ENCODE measurements around the gene ZDHHC14. TPM values are rescaled to one million over a fixed set of nuclear protein-coding genes. Genes with fewer than 3 reads are reported as not detected.
A peak's percentile ranks its signal among the peaks of the same experiment; 100 is the strongest.
"Not testable (repeated sequence)": the region's sequence is repeated elsewhere in the genome, so short reads cannot be mapped to it uniquely, and the experiment has no call there.

Gene ZDHHC14
- total RNA-seq, 2 experiments from 2014 or later, result 5.2 TPM

GRCh38 chr6:157585274-157586087, 204.5 kb downstream of the ZDHHC14 start:
- peaks cover 30% of the 10 kb centered on the region for H3K36me3 Mint-ChIP-seq
- H3K9me3 Mint-ChIP-seq, result peaks cover 21% of the 10 kb centered on the region
- ATAC-seq (ENCODE audit: low read depth) (peak; percentile 93), DNase-seq (no peak)
- peaks cover 9% of the 10 kb centered on the region for H3K4me1 Mint-ChIP-seq
- POLR2A ChIA-PET, result interaction anchor here (0.6 to 1.4 kb wide), 4 partner anchors 16 to 205 kb away, joined by 3 to 6 read pairs (median 3); partner anchors contain the start of gene ZDHHC14
- H3K27me3 Mint-ChIP-seq, result no peaks in the 10 kb centered on the region
- H3K27ac Mint-ChIP-seq, result peak overlapping the region; percentile 70
- no peak overlapping the region for H3K4me3 Mint-ChIP-seq

- peak overlapping the region; percentile 70 for H3K27ac Mint-ChIP-seq
- H3K4me3 Mint-ChIP-seq, result no peak overlapping the region
- POLR2A ChIA-PET, result interaction anchor here (1.4 kb wide), 1 partner anchor 36 kb away, joined by 6 read pairs; no protein-coding TSS in a partner anchor
- peaks cover 9% of the 10 kb centered on the region for H3K4me1 Mint-ChIP-seq
- H3K36me3 Mint-ChIP-seq, result peaks cover 26% of the 10 kb centered on the region
- peaks cover 22% of the 10 kb centered on the region for H3K9me3 Mint-ChIP-seq
- H3K27me3 Mint-ChIP-seq, result no peaks in the 10 kb centered on the region
- DNase-seq (no peak), ATAC-seq (ENCODE audit: low read depth) (no peak)
Measured at GRCh38 chr6:157586088-157586414, 205.1 kb downstream of the ZDHHC14 start.

GRCh38 chr6:157586476-157587126, 205.6 kb downstream of the ZDHHC14 start:
- Mint-ChIP-seq H3K4me3 (no peak overlapping the region), H3K9me3 (peaks cover 24% of the 10 kb centered on the region), H3K4me1 (peaks cover 9% of the 10 kb centered on the region), H3K27me3 (no peaks in the 10 kb centered on the region), H3K27ac (no peak overlapping the region), H3K36me3 (peaks cover 27% of the 10 kb centered on the region)
- POLR2A ChIA-PET, result no interaction called here
- DNase-seq (no peak), ATAC-seq (ENCODE audit: low read depth) (no peak)

- H3K27ac Mint-ChIP-seq, result no peak overlapping the region
- H3K4me1 Mint-ChIP-seq, result peaks cover 9% of the 10 kb centered on the region
- POLR2A ChIA-PET, result no interaction called here
- H3K36me3 Mint-ChIP-seq, result peaks cover 24% of the 10 kb centered on the region
- no peaks in the 10 kb centered on the region for H3K27me3 Mint-ChIP-seq
- DNase-seq, result no peak
- H3K9me3 Mint-ChIP-seq, result peaks cover 21% of the 10 kb centered on the region
- no peak overlapping the region for H3K4me3 Mint-ChIP-seq
- no peak for ATAC-seq (ENCODE audit: low read depth)
Measured at GRCh38 chr6:157587127-157587926, 206.3 kb downstream of the ZDHHC14 start.

GRCh38 chr6:157590654-157591053, 209.7 kb downstream of the ZDHHC14 start:
- DNase-seq; ATAC-seq (ENCODE audit: low read depth); H3K4me1 Mint-ChIP-seq; H3K27me3 Mint-ChIP-seq; H3K4me3 Mint-ChIP-seq; POLR2A ChIA-PET; H3K27ac Mint-ChIP-seq: not testable (repeated sequence)
- Mint-ChIP-seq H3K36me3 (peaks cover 15% of the 10 kb centered on the region), H3K9me3 (peaks cover 16% of the 10 kb centered on the region)

GRCh38 chr6:157592541-157592940, 211.6 kb downstream of the ZDHHC14 start:
- Mint-ChIP-seq H3K27me3 (no peaks in the 10 kb centered on the region), H3K36me3 (peaks cover 15% of the 10 kb centered on the region), H3K4me3 (no peak overlapping the region), H3K9me3 (peaks cover 16% of the 10 kb centered on the region), H3K4me1 (peaks cover 3% of the 10 kb centered on the region), H3K27ac (no peak overlapping the region)
- POLR2A ChIA-PET, result no interaction called here
- ATAC-seq (ENCODE audit: low read depth) (no peak), DNase-seq (no peak)

GRCh38 chr6:157592980-157593379, 212.0 kb downstream of the ZDHHC14 start:
- DNase-seq (no peak), ATAC-seq (ENCODE audit: low read depth) (no peak)
- H3K9me3 Mint-ChIP-seq, result peaks cover 16% of the 10 kb centered on the region
- peaks cover 7% of the 10 kb centered on the region for H3K4me1 Mint-ChIP-seq
- POLR2A ChIA-PET, result no interaction called here
- H3K27me3 Mint-ChIP-seq, result no peaks in the 10 kb centered on the region
- H3K4me3 Mint-ChIP-seq, result no peak overlapping the region
- peaks cover 15% of the 10 kb centered on the region for H3K36me3 Mint-ChIP-seq
- H3K27ac Mint-ChIP-seq, result no peak overlapping the region

- Mint-ChIP-seq H3K4me3 (no peak overlapping the region), H3K36me3 (peaks cover 14% of the 10 kb centered on the region), H3K27me3 (no peaks in the 10 kb centered on the region), H3K27ac (no peak overlapping the region), H3K9me3 (peaks cover 15% of the 10 kb centered on the region), H3K4me1 (peaks cover 7% of the 10 kb centered on the region)
- ATAC-seq (ENCODE audit: low read depth), result no peak
- POLR2A ChIA-PET, result no interaction called here
- no peak for DNase-seq
Measured at GRCh38 chr6:157593596-157593995, 212.6 kb downstream of the ZDHHC14 start.

GRCh38 chr6:157594292-157594691, 213.3 kb downstream of the ZDHHC14 start:
- Mint-ChIP-seq H3K9me3 (peaks cover 12% of the 10 kb centered on the region), H3K27me3 (no peaks in the 10 kb centered on the region), H3K36me3 (peaks cover 10% of the 10 kb centered on the region), H3K27ac (no peak overlapping the region), H3K4me3 (no peak overlapping the region), H3K4me1 (peaks cover 7% of the 10 kb centered on the region)
- POLR2A ChIA-PET, result no interaction called here
- no peak for DNase-seq
- no peak for ATAC-seq (ENCODE audit: low read depth)

GRCh38 chr6:157595768-157596167, 214.8 kb downstream of the ZDHHC14 start:
- ATAC-seq (ENCODE audit: low read depth) (no peak), DNase-seq (no peak)
- Mint-ChIP-seq H3K9me3 (peaks cover 6% of the 10 kb centered on the region), H3K27ac (no peak overlapping the region), H3K4me3 (no peak overlapping the region), H3K36me3 (peaks cover 4% of the 10 kb centered on the region), H3K4me1 (peaks cover 7% of the 10 kb centered on the region), H3K27me3 (no peaks in the 10 kb centered on the region)
- POLR2A ChIA-PET, result interaction anchor here (1.3 kb wide), 1 partner anchor 216 kb away, joined by 5 read pairs; no protein-coding TSS in a partner anchor

GRCh38 chr6:157596461-157596860, 215.5 kb downstream of the ZDHHC14 start:
- peaks cover 1% of the 10 kb centered on the region for H3K36me3 Mint-ChIP-seq
- H3K27me3 Mint-ChIP-seq, result no peaks in the 10 kb centered on the region
- ATAC-seq (ENCODE audit: low read depth) (no peak), DNase-seq (no peak)
- peaks cover 7% of the 10 kb centered on the region for H3K4me1 Mint-ChIP-seq
- POLR2A ChIA-PET, result interaction anchor here (1.3 kb wide), 1 partner anchor 216 kb away, joined by 5 read pairs; no protein-coding TSS in a partner anchor
- H3K27ac Mint-ChIP-seq, result no peak overlapping the region
- H3K4me3 Mint-ChIP-seq, result no peak overlapping the region
- H3K9me3 Mint-ChIP-seq, result peaks cover 2% of the 10 kb centered on the region

GRCh38 chr6:157596886-157597285, 215.9 kb downstream of the ZDHHC14 start:
- Mint-ChIP-seq H3K4me1 (peaks cover 7% of the 10 kb centered on the region), H3K4me3 (no peak overlapping the region), H3K27ac (no peak overlapping the region), H3K36me3 (no peaks in the 10 kb centered on the region), H3K9me3 (no peaks in the 10 kb centered on the region), H3K27me3 (no peaks in the 10 kb centered on the region)
- ATAC-seq (ENCODE audit: low read depth), result no peak
- POLR2A ChIA-PET, result no interaction called here
- DNase-seq, result no peak
